ENCODE data around the gene ATP11A.

DNA sequence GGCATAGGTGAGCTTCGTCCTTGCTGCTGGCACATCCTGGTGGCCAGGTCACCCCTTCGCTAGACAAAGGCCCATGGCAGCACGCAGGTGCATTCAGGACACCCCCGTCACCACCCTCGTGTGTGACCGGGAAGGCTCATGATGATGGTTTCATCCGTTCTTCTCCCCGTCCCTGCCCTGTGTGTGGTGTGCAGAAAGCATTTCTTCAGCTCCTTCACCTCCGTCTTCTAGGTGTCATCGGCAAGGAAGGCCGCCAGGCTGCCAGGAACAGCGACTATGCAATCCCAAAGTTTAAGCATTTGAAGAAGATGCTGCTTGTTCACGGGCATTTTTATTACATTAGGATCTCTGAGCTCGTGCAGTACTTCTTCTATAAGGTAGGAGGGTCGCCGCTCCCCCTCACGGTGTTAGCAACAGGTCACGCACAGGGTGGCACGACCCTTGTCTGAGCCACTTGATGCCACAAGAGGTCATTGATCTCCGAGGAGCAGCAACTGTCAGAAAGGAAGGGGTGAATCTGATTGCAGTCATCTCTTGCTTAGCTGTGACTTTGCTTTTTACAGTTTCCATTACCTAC, 168.2 kb downstream of the ATP11A start:
- TF ChIP-seq, protein P1, sequence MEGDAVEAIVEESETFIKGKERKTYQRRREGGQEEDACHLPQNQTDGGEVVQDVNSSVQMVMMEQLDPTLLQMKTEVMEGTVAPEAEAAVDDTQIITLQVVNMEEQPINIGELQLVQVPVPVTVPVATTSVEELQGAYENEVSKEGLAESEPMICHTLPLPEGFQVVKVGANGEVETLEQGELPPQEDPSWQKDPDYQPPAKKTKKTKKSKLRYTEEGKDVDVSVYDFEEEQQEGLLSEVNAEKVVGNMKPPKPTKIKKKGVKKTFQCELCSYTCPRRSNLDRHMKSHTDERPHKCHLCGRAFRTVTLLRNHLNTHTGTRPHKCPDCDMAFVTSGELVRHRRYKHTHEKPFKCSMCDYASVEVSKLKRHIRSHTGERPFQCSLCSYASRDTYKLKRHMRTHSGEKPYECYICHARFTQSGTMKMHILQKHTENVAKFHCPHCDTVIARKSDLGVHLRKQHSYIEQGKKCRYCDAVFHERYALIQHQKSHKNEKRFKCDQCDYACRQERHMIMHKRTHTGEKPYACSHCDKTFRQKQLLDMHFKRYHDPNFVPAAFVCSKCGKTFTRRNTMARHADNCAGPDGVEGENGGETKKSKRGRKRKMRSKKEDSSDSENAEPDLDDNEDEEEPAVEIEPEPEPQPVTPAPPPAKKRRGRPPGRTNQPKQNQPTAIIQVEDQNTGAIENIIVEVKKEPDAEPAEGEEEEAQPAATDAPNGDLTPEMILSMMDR (IDR thresholded peaks at IDR 0.05 in 2 of 3, conservative IDR thresholded peaks at IDR 0.05 in 1 of 3; ENCODE audit: borderline replicate concordance in 1 of 3, insufficient read depth in 1 of 3, low read depth in 2 of 3, low read length in 2 of 3), result no peak
- no peak for TF ChIP-seq RAD21 (IDR thresholded peaks at IDR 0.05; ENCODE audit: low read depth)
- TF ChIP-seq, protein P2, sequence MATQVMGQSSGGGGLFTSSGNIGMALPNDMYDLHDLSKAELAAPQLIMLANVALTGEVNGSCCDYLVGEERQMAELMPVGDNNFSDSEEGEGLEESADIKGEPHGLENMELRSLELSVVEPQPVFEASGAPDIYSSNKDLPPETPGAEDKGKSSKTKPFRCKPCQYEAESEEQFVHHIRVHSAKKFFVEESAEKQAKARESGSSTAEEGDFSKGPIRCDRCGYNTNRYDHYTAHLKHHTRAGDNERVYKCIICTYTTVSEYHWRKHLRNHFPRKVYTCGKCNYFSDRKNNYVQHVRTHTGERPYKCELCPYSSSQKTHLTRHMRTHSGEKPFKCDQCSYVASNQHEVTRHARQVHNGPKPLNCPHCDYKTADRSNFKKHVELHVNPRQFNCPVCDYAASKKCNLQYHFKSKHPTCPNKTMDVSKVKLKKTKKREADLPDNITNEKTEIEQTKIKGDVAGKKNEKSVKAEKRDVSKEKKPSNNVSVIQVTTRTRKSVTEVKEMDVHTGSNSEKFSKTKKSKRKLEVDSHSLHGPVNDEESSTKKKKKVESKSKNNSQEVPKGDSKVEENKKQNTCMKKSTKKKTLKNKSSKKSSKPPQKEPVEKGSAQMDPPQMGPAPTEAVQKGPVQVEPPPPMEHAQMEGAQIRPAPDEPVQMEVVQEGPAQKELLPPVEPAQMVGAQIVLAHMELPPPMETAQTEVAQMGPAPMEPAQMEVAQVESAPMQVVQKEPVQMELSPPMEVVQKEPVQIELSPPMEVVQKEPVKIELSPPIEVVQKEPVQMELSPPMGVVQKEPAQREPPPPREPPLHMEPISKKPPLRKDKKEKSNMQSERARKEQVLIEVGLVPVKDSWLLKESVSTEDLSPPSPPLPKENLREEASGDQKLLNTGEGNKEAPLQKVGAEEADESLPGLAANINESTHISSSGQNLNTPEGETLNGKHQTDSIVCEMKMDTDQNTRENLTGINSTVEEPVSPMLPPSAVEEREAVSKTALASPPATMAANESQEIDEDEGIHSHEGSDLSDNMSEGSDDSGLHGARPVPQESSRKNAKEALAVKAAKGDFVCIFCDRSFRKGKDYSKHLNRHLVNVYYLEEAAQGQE (IDR thresholded peaks at IDR 0.05; ENCODE audit: low read depth), result no peak

All from HCT116 (cell line).